CD14-positive monocyte (primary cell): ENCODE data around the gene CSTPP1. TPM values are rescaled to one million over a fixed set of nuclear protein-coding genes. Genes with fewer than 3 reads are reported as not detected.

Experiments used
- DNase-seq, 3 donors: peaks; one replicate each; pipeline ENCODE4 v3.0.0-alpha.2; 2011 to 2022
- H2AFZ ChIP-seq: 2 replicates; pipeline ENCODE4 v1.6.0; 2012; ENCODE audit warnings: mild to moderate bottlenecking, low read depth, low read length, inconsistent platforms; ENCODE audit not compliant: insufficient read depth, poor library complexity, severe bottlenecking
- H3K27ac ChIP-seq, 2 donors: 1 replicate in 1 of 2; 2 replicates in 1 of 2; pipeline ENCODE4 v1.5.1; 2012 to 2013; ENCODE audit warnings: low read length in 2 of 2, control low read depth in 1 of 2, inconsistent platforms in 1 of 2, low read depth in 1 of 2, mild to moderate bottlenecking in 1 of 2
- H3K27me3 ChIP-seq, 2 donors: one replicate each; pipeline versions ENCODE4 v1.6.0 to v1.6.1; 2011 to 2013; ENCODE audit warnings: low read length in 2 of 2; ENCODE audit not compliant: control insufficient read depth in 2 of 2, insufficient read depth in 2 of 2
- H3K36me3 ChIP-seq, 2 donors: replicated peaks in 1 of 2; 1 replicate in 1 of 2; 2 replicates in 1 of 2; pipeline versions ENCODE4 v1.5.1 to v1.6.1; 2012 to 2013; ENCODE audit warnings: low read length in 2 of 2, control low read depth in 1 of 2, inconsistent platforms in 1 of 2, mild to moderate bottlenecking in 1 of 2; ENCODE audit not compliant: insufficient read depth in 2 of 2, control insufficient read depth in 1 of 2
- H3K4me1 ChIP-seq, 2 donors: 1 replicate in 1 of 2; 2 replicates in 1 of 2; pipeline versions ENCODE4 v1.5.1 to v1.6.1; 2012 to 2013; ENCODE audit warnings: low read length in 2 of 2, control low read depth in 1 of 2, inconsistent platforms in 1 of 2, mild to moderate bottlenecking in 1 of 2, moderate library complexity in 1 of 2; ENCODE audit not compliant: insufficient read depth in 2 of 2, control insufficient read depth in 1 of 2
- H3K4me2 ChIP-seq: replicated peaks from 2 replicates; pipeline ENCODE3; 2012; ENCODE audit warnings: low read length, moderate library complexity, mild to moderate bottlenecking; ENCODE audit not compliant: poor library complexity, severe bottlenecking; ENCODE audit errors: extremely low read depth
- H3K4me3 ChIP-seq, 3 experiments: fragments of 200-600 bp in 1 of 3; sonication (generic) in 1 of 3; replicated peaks in 1 of 3; 1 replicate in 2 of 3; 2 replicates in 1 of 3; pipeline ENCODE4 v1.5.1; 2011 to 2013; ENCODE audit warnings: low read length in 3 of 3, mild to moderate bottlenecking in 3 of 3, control low read depth in 2 of 3, low read depth in 2 of 3, inconsistent platforms in 1 of 3, moderate library complexity in 1 of 3
- H3K79me2 ChIP-seq: 2 replicates; pipeline ENCODE4 v1.6.0; 2012; ENCODE audit warnings: mild to moderate bottlenecking, control low read depth, inconsistent platforms, low read length, moderate library complexity; ENCODE audit not compliant: insufficient read depth
- H3K9ac ChIP-seq: 2 replicates; pipeline ENCODE4 v1.6.0; 2017; ENCODE audit warnings: low read length, mild to moderate bottlenecking; ENCODE audit not compliant: insufficient read depth, poor library complexity, severe bottlenecking
- H3K9me3 ChIP-seq, 2 donors: replicated peaks in 1 of 2; 1 replicate in 1 of 2; 2 replicates in 1 of 2; pipeline versions ENCODE4 v1.5.1 to v1.6.1; 2012 to 2013; ENCODE audit warnings: low read length in 2 of 2, control low read depth in 1 of 2; ENCODE audit not compliant: control insufficient read depth in 1 of 2, insufficient read depth in 1 of 2
- H4K20me1 ChIP-seq: 2 replicates; pipeline ENCODE4 v1.6.0; 2012; ENCODE audit warnings: mild to moderate bottlenecking, low read length, control low read depth, moderate library complexity; ENCODE audit not compliant: insufficient read depth
- H3K27ac Mint-ChIP-seq, 7 donors: one replicate each; pipeline ENCODE4 v1.8.0; 2020; ENCODE audit warnings: mild to moderate bottlenecking in 7 of 7, mixed read lengths in 7 of 7, moderate library complexity in 6 of 7, inconsistent platforms in 2 of 7
- H3K27me3 Mint-ChIP-seq, 3 donors: one replicate each; pipeline ENCODE4 v1.8.0; 2021 to 2022; ENCODE audit warnings: low read depth in 3 of 3, mild to moderate bottlenecking in 3 of 3, mixed read lengths in 3 of 3, moderate library complexity in 3 of 3, inconsistent platforms in 1 of 3
- H3K36me3 Mint-ChIP-seq, 2 donors: one replicate each; pipeline ENCODE4 v1.8.0; 2020; ENCODE audit warnings: mixed read lengths in 2 of 2, inconsistent platforms in 1 of 2, mild to moderate bottlenecking in 1 of 2
- H3K4me1 Mint-ChIP-seq: one replicate; pipeline ENCODE4 v1.8.0; 2020; ENCODE audit warnings: mild to moderate bottlenecking, mixed read lengths
- H3K4me3 Mint-ChIP-seq, 2 donors: one replicate each; pipeline ENCODE4 v1.8.0; 2020; ENCODE audit warnings: mild to moderate bottlenecking in 2 of 2, mixed read lengths in 2 of 2, moderate library complexity in 1 of 2
- H3K9me3 Mint-ChIP-seq, 7 donors: one replicate each; pipeline ENCODE4 v1.8.0; 2020 to 2022; ENCODE audit warnings: mixed read lengths in 7 of 7, mild to moderate bottlenecking in 6 of 7, moderate library complexity in 6 of 7, inconsistent platforms in 2 of 7
- WGBS: methylation state at CpG from one replicate; pipeline ENCODE4 v1.1.5; 2013; ENCODE audit warnings: missing lambda C conversion rate; ENCODE audit not compliant: insufficient coverage; 5-methylcytosine and 5-hydroxymethylcytosine counted together
- intact Hi-C, 2 donors: fragments of 100-400 bp; cut with micrococcal nuclease; formaldehyde crosslinking; loops; one replicate each; pipeline versions ENCODE4 v1.15.0 to v1.15.1; 2023
- polyA plus RNA-seq, 3 donors: library from polyadenylated mRNA; depleted of rRNA in 1 of 3; unstranded in 2 of 3; stranded (reverse) in 1 of 3; fragments of 300-500 nt in 2 of 3; fragments of >200 nt in 1 of 3; fragmentation: Illumina TruSeq in 2 of 3; gene quantifications; 1 replicate in 2 of 3; 2 replicates in 1 of 3; pipeline ENCODE4 v1.2.3, GENCODE V29; 2012 to 2021
- TF ChIP-seq, protein P1 (sequence below): fragments of 200-600 bp; IDR thresholded peaks from one replicate; pipeline ENCODE4 v1.8.0; 2022; ENCODE audit warnings: antibody characterized with exemption, mild to moderate bottlenecking

CSTPP1 gene
- polyA plus RNA-seq, 3 donors = 4.5 to 6.5 (median 5.9) TPM

DNA sequence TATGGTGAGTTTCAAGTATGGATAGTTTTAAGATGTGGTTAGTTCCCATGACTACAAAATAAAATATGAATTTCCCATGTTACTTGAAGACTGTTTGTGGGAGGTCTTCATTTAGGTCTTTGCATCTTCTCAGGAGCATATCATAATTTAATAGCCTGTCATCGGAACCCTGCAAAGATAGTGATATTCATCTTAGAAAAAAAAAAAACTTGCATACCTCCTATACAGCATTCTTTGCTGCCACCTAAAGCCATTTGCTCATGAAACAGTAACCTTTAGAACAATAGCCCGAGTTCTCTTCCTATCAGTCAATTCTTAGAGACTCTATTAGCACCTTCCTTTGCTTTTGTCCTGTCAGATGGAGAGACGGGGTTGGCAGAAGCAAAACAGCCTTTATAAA is 164.8 kb downstream of the CSTPP1 start:
- no peaks in the 10 kb centered on the region for H3K9me3 ChIP-seq
- WGBS = 80% methylated on average over 1 of the region's 3 CpGs

DNA sequence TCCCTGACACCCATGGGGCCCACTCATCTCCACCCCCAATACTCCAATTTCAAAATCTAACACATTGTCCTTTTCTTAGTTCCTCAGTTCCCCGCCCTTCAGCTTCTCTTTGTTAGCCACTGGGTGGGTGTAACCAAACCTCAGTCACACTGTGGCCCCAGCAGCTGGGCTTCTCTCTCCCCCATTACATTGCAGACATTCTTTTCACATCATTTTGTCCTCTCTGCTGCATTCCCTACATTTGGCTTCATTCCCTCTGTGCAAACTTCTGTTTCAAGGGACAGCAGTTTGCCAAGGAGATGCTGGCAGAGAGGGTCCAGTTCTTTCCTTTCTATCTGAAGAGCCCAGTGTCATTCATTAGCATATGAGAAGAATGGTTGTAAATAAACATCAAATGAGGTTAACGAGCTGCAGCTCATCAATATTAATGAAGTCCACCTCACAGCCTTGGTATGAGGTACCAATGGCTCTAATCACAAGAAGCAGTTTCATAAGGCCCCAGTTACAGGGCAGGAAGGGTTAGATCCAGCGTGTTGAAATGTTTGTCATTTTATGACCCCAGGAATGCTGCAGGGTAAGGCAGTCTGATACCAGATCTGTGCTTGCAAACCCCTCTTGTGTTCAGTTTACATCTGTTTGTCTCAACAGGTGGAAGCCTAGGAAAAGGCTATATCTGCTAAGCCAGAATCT is 167.8 kb downstream of the CSTPP1 start:
- H3K36me3 ChIP-seq = no peaks in the 10 kb centered on the region
- no peaks in the 10 kb centered on the region for H3K36me3 Mint-ChIP-seq
- H3K9me3 ChIP-seq = no peaks in the 10 kb centered on the region
- no peak for DNase-seq
- intact Hi-C loops = no loop called here
- no peak overlapping the region for H3K4me3 ChIP-seq
- H3K79me2 ChIP-seq = no peaks in the 10 kb centered on the region
- 53% methylated on average over 2 of the region's 3 CpGs for WGBS
- no peak overlapping the region for H2AFZ ChIP-seq
- no peaks in the 10 kb centered on the region for H3K27me3 ChIP-seq
- TF ChIP-seq, protein P1, sequence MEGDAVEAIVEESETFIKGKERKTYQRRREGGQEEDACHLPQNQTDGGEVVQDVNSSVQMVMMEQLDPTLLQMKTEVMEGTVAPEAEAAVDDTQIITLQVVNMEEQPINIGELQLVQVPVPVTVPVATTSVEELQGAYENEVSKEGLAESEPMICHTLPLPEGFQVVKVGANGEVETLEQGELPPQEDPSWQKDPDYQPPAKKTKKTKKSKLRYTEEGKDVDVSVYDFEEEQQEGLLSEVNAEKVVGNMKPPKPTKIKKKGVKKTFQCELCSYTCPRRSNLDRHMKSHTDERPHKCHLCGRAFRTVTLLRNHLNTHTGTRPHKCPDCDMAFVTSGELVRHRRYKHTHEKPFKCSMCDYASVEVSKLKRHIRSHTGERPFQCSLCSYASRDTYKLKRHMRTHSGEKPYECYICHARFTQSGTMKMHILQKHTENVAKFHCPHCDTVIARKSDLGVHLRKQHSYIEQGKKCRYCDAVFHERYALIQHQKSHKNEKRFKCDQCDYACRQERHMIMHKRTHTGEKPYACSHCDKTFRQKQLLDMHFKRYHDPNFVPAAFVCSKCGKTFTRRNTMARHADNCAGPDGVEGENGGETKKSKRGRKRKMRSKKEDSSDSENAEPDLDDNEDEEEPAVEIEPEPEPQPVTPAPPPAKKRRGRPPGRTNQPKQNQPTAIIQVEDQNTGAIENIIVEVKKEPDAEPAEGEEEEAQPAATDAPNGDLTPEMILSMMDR = no peak
- H3K4me1 ChIP-seq = no peaks in the 10 kb centered on the region
- H3K4me1 Mint-ChIP-seq = peaks cover 3% of the 10 kb centered on the region
- H4K20me1 ChIP-seq = no peaks in the 10 kb centered on the region
- H3K4me3 Mint-ChIP-seq = no peak overlapping the region
- no peak overlapping the region for H3K9ac ChIP-seq
- H3K27me3 Mint-ChIP-seq = peaks cover 0 to 2% (median 1%) of the 10 kb centered on the region in 3 donors
- H3K4me2 ChIP-seq = no peak overlapping the region
- H3K27ac Mint-ChIP-seq = no peak overlapping the region
- H3K27ac ChIP-seq = no peak overlapping the region
- no peaks in the 10 kb centered on the region for H3K9me3 Mint-ChIP-seq

More for the DNA sequence above, 164.8 kb downstream of the CSTPP1 start:
- H3K9me3 Mint-ChIP-seq = no peaks in the 10 kb centered on the region
- peaks cover 0 to 5% (median 1%) of the 10 kb centered on the region in 3 donors for H3K27me3 Mint-ChIP-seq
- peaks cover 3% of the 10 kb centered on the region for H3K4me1 Mint-ChIP-seq
- Histone ChIP-seq H3K4me2 (no peak overlapping the region), H3K4me1 (no peaks in the 10 kb centered on the region), H2AFZ (no peak overlapping the region), H4K20me1 (no peaks in the 10 kb centered on the region), H3K27ac (no peak overlapping the region), H3K36me3 (no peaks in the 10 kb centered on the region), H3K79me2 (no peaks in the 10 kb centered on the region), H3K9ac (no peak overlapping the region), H3K27me3 (no peaks in the 10 kb centered on the region), H3K4me3 (no peak overlapping the region)
- H3K27ac Mint-ChIP-seq = no peak overlapping the region
- no peaks in the 10 kb centered on the region for H3K36me3 Mint-ChIP-seq
- H3K4me3 Mint-ChIP-seq = no peak overlapping the region
- no peak for DNase-seq
- intact Hi-C loops = no loop called here
- TF ChIP-seq, protein P1 = no peak
